HG02981 (cell line): ENCODE data around the gene FMNL2.

Source experiments
- ATAC-seq: cut with Tn5 transposase; IDR thresholded peaks from one replicate; pipeline ENCODE4 v1.9.1; 2021; ENCODE audit warnings: mild to moderate bottlenecking, moderate library complexity; ENCODE audit not compliant: unreplicated experiment

The FMNL2 gene

GRCh38 chr2:152337511-152337903 is 2.5 kb downstream of the FMNL2 start:
- no peak for ATAC-seq

GRCh38 chr2:152339556-152340286 is 4.7 kb downstream of the FMNL2 start:
- ATAC-seq, result no peak

- no peak for ATAC-seq
These were observed 7.5 kb downstream of the FMNL2 start for GRCh38 chr2:152342259-152343046.

DNA sequence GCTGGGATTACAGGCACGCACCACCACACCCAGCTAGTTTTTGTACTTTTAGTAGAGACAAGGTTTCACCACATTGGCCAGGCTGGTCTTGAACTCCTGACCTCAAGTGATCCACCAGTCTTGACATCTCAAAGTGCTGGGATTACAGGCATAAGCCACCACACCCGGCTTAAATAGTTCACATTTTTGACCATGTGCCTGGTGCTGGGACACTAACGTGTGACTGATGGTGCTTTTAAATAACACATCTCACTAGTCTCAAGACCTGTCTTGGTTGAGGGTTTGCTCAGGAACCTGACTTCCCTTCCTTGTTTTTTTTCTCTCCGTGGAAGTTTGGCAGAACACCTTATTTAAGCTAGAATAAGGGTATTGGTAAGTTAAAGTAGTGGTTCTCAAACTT is 8.5 kb downstream of the FMNL2 start:
- ATAC-seq, result no peak

DNA sequence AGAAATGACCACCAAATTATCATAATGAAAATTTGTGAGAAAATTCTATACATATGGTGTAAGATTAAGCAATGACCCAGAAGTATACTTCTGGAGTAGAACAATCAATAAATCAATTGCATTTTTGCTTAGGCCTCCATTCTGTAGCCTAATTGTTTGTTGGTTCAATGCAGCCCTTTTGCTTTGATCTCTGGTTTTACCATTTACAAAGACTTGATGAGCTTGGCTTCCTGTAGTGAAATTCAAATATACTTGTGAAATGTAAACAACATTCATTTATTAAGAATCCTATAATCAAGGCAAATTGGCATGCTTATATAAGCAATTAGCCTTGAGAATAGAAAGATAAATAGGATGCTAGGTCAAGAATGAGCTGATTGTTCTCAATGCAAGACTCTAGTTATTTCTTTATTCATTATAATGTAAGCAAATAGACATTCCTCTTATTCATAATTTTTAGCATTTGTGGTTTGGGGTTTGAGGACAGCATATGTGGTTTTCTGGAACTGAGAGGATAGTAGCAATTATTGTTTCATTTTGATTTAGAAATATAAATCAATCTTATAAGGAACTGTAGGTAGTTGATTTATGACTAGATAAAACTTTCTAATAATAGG is 9.7 kb downstream of the FMNL2 start:
- no peak for ATAC-seq

DNA sequence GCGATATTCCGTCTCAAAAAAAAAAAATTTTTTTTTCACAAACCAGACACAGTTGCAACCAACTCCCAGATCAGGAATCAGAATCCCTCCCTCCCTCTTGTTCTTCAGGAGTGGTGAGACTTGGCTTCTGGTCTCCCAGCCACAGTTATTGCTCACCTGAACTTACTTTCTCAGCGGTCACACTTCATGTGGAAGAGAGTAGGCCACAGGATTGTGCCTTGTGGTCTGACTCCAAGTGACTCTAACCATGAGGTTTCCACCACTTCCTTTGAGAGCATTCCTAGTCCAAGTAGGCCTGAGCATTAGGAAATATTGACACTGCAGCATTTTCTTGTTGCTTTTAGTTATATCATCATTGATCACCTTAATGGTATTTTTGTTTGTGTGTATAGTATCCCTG is 12.1 kb downstream of the FMNL2 start:
- no peak for ATAC-seq

- no peak for ATAC-seq
These were observed 13.4 kb downstream of the FMNL2 start for GRCh38 chr2:152348388-152348787.

- ATAC-seq, result no peak
These were observed 14.4 kb downstream of the FMNL2 start for GRCh38 chr2:152349416-152349815.

DNA sequence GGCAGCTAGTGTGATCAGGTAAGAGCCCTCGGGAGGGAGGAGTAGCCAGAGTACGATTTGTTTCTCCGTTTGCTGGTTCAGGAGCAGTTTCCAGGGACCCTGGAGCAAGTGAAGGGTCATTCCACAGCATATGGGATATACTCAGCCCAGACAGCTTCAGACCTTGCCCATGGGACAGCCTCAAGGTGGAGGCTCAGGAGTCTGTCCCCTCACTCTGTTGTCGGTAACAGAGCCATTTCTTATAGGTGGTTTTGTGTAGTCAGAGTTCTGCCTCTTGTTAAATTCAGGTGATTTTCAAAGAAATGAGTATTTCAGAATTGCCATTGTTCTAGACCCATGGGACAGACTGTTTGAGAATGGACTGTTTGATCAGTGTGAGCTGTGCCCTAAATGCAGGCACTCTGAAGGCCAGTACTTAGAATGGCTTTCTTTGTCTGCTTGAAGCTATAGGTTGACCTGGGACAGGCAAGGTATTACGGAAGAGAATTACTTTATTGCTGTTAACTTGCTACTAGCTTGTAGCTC is 15.2 kb downstream of the FMNL2 start:
- no peak for ATAC-seq

GRCh38 chr2:152352616-152353015 is 17.6 kb downstream of the FMNL2 start:
- ATAC-seq, result no peak

- ATAC-seq, result no peak
These were observed 18.4 kb downstream of the FMNL2 start for GRCh38 chr2:152353364-152353763.

- ATAC-seq, result no peak
These were observed 19.2 kb downstream of the FMNL2 start for GRCh38 chr2:152354069-152354755.

GRCh38 chr2:152354909-152355308 is 19.9 kb downstream of the FMNL2 start:
- ATAC-seq, result no peak

DNA sequence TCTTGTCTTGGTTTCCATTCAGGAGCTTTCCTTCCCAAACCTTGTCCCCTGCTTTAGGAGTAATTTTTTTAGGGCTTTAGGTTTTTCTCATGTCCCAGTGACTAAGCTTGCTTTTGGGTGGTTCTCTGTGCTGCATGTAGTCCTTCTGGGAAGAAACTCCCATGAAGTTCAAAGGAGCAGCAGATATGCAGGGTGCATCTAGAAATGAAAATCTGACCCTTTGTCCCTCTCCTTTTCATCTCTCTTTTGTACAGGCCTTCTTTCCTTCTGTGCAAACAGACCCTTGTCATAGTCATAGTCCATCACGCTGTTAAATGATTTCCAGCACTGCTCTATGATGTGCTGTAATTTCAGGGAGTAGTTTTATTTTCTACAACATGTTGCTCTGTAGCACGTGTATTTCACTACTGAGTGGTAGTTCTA is 20.4 kb downstream of the FMNL2 start:
- ATAC-seq, result no peak

DNA sequence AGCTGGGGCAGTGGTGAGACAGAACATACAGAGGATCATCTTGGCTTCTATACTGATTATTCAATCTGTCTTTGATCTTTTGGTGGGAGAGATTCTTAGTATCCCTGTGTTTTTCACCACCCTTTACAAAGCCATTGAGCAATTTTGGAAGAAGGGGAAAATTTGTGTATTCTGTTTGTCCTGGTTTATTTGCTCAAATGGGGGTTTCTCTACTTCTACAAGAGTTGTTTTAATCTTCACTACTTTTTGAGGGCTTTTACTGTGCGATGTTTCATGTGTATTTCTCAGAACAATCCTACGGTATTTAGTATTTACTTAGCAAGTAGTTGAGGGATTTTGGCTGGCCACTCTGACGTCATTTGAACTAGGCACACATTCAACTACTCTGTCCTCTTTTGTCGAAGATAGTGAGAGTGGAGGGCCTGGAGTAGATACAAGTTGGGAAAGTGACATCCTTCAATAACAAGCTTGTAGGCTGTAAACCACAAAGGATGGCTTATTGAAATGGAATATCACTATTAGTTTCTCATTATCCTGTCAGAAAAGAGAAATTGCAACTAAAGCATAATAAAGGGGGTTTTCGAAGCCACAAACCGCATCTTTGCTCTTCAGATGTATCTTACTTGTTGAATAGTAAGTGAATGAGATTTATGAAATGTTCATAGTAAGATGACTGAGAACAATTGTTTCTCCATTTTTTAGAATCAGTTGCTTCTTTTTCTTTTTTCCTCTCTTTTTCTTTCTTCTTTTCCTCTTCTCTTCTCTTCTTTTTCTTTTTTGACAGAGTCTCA is 24.8 kb downstream of the FMNL2 start:
- no peak for ATAC-seq

GRCh38 chr2:152363936-152364335 is 29.0 kb downstream of the FMNL2 start:
- ATAC-seq, result no peak

- ATAC-seq, result no peak
These were observed 32.8 kb downstream of the FMNL2 start for GRCh38 chr2:152367547-152368390.

DNA sequence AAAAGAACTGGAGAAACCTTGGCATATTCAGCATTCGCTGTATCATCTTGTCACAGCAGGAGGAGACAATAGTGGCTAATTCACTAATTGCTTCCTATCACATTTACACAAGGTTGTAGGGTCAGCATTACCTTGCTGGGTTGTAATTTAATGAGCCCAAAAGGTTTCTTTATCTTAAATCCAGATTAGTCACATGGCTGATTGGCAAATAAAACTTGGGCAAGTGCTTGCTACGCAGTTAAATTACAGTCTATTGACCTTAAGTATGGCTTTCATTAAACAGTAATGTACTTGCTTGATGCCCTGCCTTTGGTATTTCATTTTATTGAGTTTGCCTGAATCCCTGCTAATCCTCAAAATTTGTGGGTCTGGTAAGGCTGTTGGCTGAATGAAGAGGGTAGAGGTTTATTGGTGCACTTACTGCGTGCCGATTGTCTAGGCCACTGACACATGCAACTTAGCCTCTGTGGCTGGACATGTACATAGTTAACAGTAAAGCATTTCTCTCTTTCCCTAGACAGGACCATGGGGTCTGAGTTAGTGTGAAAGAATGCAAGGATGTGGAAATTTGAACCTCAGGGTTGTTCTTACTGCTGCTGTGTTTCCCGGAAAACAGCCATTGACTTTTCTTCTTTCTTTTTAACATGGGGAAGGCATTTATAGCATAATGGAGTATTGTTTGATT is 34.3 kb downstream of the FMNL2 start:
- no peak for ATAC-seq

DNA sequence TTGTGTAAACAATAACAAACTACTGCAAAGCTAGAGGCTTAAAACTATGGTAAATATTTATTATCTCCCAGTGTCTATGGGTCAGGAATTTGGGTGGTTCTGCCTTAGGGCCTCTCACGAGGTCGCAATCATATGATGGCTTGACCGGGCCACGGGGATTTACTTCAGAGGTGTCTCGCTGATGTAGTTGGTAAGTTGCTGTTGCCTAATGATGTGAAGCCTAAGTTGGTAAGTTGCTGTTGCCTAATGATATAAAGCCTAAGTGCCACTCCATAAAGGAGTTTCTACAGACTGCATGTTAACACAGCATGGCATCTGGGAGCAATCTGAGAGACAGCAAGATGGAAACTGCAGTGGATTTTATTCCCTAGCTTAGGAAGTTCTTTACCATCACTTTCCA is 35.8 kb downstream of the FMNL2 start:
- ATAC-seq, result no peak
